Upper lobe of left lung (tissue), 6 donors: Measurements from ENCODE around the gene MYO15B. TPM values are rescaled to one million over a fixed set of nuclear protein-coding genes. Genes with fewer than 3 reads are reported as not detected.

Source experiments
- ATAC-seq, 2 donors: fragments of 200-7000 bp; cut with Tn5 transposase; one replicate each; pipeline ENCODE4 v1.9.1; 2022; ENCODE audit warnings: mild to moderate bottlenecking in 2 of 2, moderate library complexity in 2 of 2; ENCODE audit not compliant: low FRiP score in 2 of 2
- DNase-seq, 2 donors: peaks; one replicate each; pipeline ENCODE4 v3.0.0-alpha.2; 2019 to 2020
- H3K27ac ChIP-seq, 4 donors: fragments of 200-600 bp; sonication (generic); one replicate each; pipeline ENCODE4 v1.5.1; 2016 to 2019
- H3K27me3 ChIP-seq, 4 donors: fragments of 200-600 bp; sonication (generic); one replicate each; pipeline ENCODE4 v1.5.1; 2017 to 2019
- H3K36me3 ChIP-seq, 4 donors: fragments of 200-600 bp; sonication (generic); one replicate each; pipeline ENCODE4 v1.5.1; 2016 to 2019
- H3K4me1 ChIP-seq, 4 donors: fragments of 200-600 bp; sonication (generic); one replicate each; pipeline ENCODE4 v1.5.1; 2018 to 2019
- H3K4me3 ChIP-seq, 4 donors: fragments of 200-600 bp; sonication (generic); one replicate each; pipeline ENCODE4 v1.5.1; 2017 to 2019; ENCODE audit warnings: mild to moderate bottlenecking in 2 of 4, moderate library complexity in 1 of 4
- H3K9me3 ChIP-seq, 4 donors: fragments of 200-600 bp; sonication (generic); one replicate each; pipeline ENCODE4 v1.5.1; 2018 to 2019
- CTCF ChIP-seq, 6 experiments: fragments of 450-650 bp in 4 of 6; fragments of 200-600 bp in 2 of 6; sonication (generic) in 2 of 6; IDR thresholded peaks; one replicate each; pipeline ENCODE4 v1.5.1; 2016 to 2019; ENCODE audit warnings: antibody characterized with exemption in 6 of 6
- EP300 ChIP-seq, 4 donors: sonication (generic); formaldehyde crosslinking; IDR thresholded peaks; one replicate each; pipeline ENCODE4 v1.5.1; 2017; ENCODE audit warnings: antibody characterized with exemption in 4 of 4, control low read depth in 2 of 4
- POLR2A ChIP-seq, 4 donors: fragments of 450-650 bp; IDR thresholded peaks; one replicate each; pipeline ENCODE4 v1.5.1; 2016 to 2017; ENCODE audit warnings: antibody characterized with exemption in 4 of 4, mild to moderate bottlenecking in 2 of 4
- POLR2AphosphoS5 ChIP-seq, 2 donors: sonication (generic); formaldehyde crosslinking; IDR thresholded peaks; one replicate each; pipeline ENCODE4 v1.5.1; 2017; ENCODE audit warnings: antibody characterized with exemption in 2 of 2
- WGBS, 2 donors: methylation state at CpG; one replicate each; pipeline ENCODE4 v1.1.5; 2017 to 2018; 5-methylcytosine and 5-hydroxymethylcytosine counted together
- total RNA-seq, 6 donors: library from RNA; depleted of rRNA in 4 of 6; stranded (reverse); fragments of >200 nt in 4 of 6; gene quantifications; one replicate each; pipeline versions ENCODE4 v1.1.0 to v1.2.1, GENCODE V29; 2016 to 2021
- donor health status: DM: no; HTN: no; CAD: no; lungs with moderate emphysema.
- donor health status: DM: no; HTN: yes; CAD: no; lungs with severe emphysema.

MYO15B gene
- total RNA-seq, 6 donors from 2014 or later: 89.8 to 592 (median 183) TPM

GRCh38 chr17:75621489-75621888 is 33.9 kb downstream of the MYO15B start:
- no peaks in the 10 kb centered on the region for H3K4me1 ChIP-seq
- TF ChIP-seq POLR2A (IDR thresholded peaks at IDR 0.05) (no peak), POLR2AphosphoS5 (IDR thresholded peaks at IDR 0.05) (no peak)
- no peaks in the 10 kb centered on the region for H3K9me3 ChIP-seq
- no peak overlapping the region for H3K27ac ChIP-seq
- DNase-seq (no peak), ATAC-seq (no peak)
- peaks cover 9 to 98% (median 67%) of the 10 kb centered on the region in 4 donors for H3K36me3 ChIP-seq
- H3K4me3 ChIP-seq: no peak overlapping the region
- WGBS, 2 donors: 83 to 90% methylated on average over 1 to 4 of the region's 4 CpGs
- H3K27me3 ChIP-seq: no peaks in the 10 kb centered on the region

GRCh38 chr17:75622076-75622475 is 34.5 kb downstream of the MYO15B start:
- TF ChIP-seq POLR2AphosphoS5 (IDR thresholded peaks at IDR 0.05) (no peak), EP300 (IDR thresholded peaks at IDR 0.05) (no peak), CTCF (IDR thresholded peaks at IDR 0.05) (no peak), POLR2A (IDR thresholded peaks at IDR 0.05) (no peak)
- Histone ChIP-seq H3K4me1 (no peaks in the 10 kb centered on the region), H3K27ac (no peak overlapping the region), H3K4me3 (no peak overlapping the region), H3K27me3 (no peaks in the 10 kb centered on the region), H3K9me3 (no peaks in the 10 kb centered on the region), H3K36me3 (peaks cover 9 to 98% (median 65%) of the 10 kb centered on the region in 4 donors)
- ATAC-seq (no peak), DNase-seq (no peak)
- 92 to 94% methylated on average over 8 of the region's 8 CpGs for WGBS, 2 donors

- 87 to 93% methylated on average over 15 of the region's 15 CpGs for WGBS, 2 donors
- peaks cover 9 to 95% (median 62%) of the 10 kb centered on the region in 4 donors for H3K36me3 ChIP-seq
These were observed 35.2 kb downstream of the MYO15B start for GRCh38 chr17:75622771-75623273.

GRCh38 chr17:75623386-75623785 is 35.8 kb downstream of the MYO15B start:
- TF ChIP-seq EP300 (IDR thresholded peaks at IDR 0.05) (no peak), CTCF (IDR thresholded peaks at IDR 0.05) (no peak), POLR2AphosphoS5 (IDR thresholded peaks at IDR 0.05) (no peak), POLR2A (IDR thresholded peaks at IDR 0.05) (no peak)
- no peak for DNase-seq
- WGBS, 2 donors: 83 to 85% methylated on average over 8 to 9 of the region's 9 CpGs
- H3K4me3 ChIP-seq: no peak overlapping the region
- no peaks in the 10 kb centered on the region for H3K27me3 ChIP-seq
- H3K4me1 ChIP-seq: no peaks in the 10 kb centered on the region
- no peaks in the 10 kb centered on the region for H3K9me3 ChIP-seq
- H3K27ac ChIP-seq: no peak overlapping the region
- peaks cover 6 to 90% (median 61%) of the 10 kb centered on the region in 4 donors for H3K36me3 ChIP-seq
- ATAC-seq: no peak

More at GRCh38 chr17:75622771-75623273, 35.2 kb downstream of the MYO15B start:
- no peak overlapping the region for H3K27ac ChIP-seq
- no peaks in the 10 kb centered on the region for H3K4me1 ChIP-seq
- DNase-seq (no peak), ATAC-seq (no peak)
- no peak for TF ChIP-seq POLR2AphosphoS5 (IDR thresholded peaks at IDR 0.05)
- TF ChIP-seq EP300 (IDR thresholded peaks at IDR 0.05): no peak
- TF ChIP-seq CTCF (IDR thresholded peaks at IDR 0.05): no peak
- no peak for TF ChIP-seq POLR2A (IDR thresholded peaks at IDR 0.05)
- no peaks in the 10 kb centered on the region for H3K9me3 ChIP-seq
- no peak overlapping the region for H3K4me3 ChIP-seq
- H3K27me3 ChIP-seq: no peaks in the 10 kb centered on the region

- TF ChIP-seq CTCF (IDR thresholded peaks at IDR 0.05) (no peak), POLR2A (IDR thresholded peaks at IDR 0.05) (no peak), POLR2AphosphoS5 (IDR thresholded peaks at IDR 0.05) (no peak), EP300 (IDR thresholded peaks at IDR 0.05) (no peak)
- DNase-seq (no peak), ATAC-seq (no peak)
- no peak overlapping the region for H3K4me3 ChIP-seq
- H3K27ac ChIP-seq: no peak overlapping the region
- H3K9me3 ChIP-seq: no peaks in the 10 kb centered on the region
- H3K4me1 ChIP-seq: no peaks in the 10 kb centered on the region
- 87 to 90% methylated on average over 11 to 12 of the region's 12 CpGs for WGBS, 2 donors
- H3K36me3 ChIP-seq: peaks cover 6 to 89% (median 60%) of the 10 kb centered on the region in 4 donors
- no peaks in the 10 kb centered on the region for H3K27me3 ChIP-seq
These were observed 36.4 kb downstream of the MYO15B start for GRCh38 chr17:75624021-75624420.
